Left lung (tissue), 10 donors: ENCODE results near the gene CADM1. TPM values are rescaled to one million over a fixed set of nuclear protein-coding genes. Genes with fewer than 3 reads are reported as not detected.

Experiments used
- ATAC-seq: fragments of 200-7000 bp; cut with Tn5 transposase; one replicate; pipeline ENCODE4 v1.9.1; 2020; ENCODE audit warnings: moderate library complexity
- DNase-seq, 4 donors: peaks; one replicate each; pipeline ENCODE4 v3.0.0-alpha.2; 2013 to 2020
- H3K27ac ChIP-seq, 2 donors: fragments of 200-600 bp; sonication (generic) in 1 of 2; one replicate each; pipeline versions ENCODE4 v1.5.0 to v1.8.0; 2020 to 2021
- H3K27me3 ChIP-seq, 2 donors: fragments of 200-600 bp; sonication (generic) in 1 of 2; one replicate each; pipeline versions ENCODE4 v1.5.0 to v1.8.0; 2020 to 2021
- H3K36me3 ChIP-seq, 2 donors: fragments of 200-600 bp; sonication (generic) in 1 of 2; one replicate each; pipeline versions ENCODE4 v1.5.0 to v1.8.0; 2020 to 2021
- H3K4me1 ChIP-seq, 2 donors: fragments of 200-600 bp; one replicate each; pipeline ENCODE4 v1.8.0; 2021
- H3K4me3 ChIP-seq, 2 donors: fragments of 200-600 bp; sonication (generic) in 1 of 2; one replicate each; pipeline versions ENCODE4 v1.5.0 to v1.8.0; 2020 to 2021; ENCODE audit warnings: mild to moderate bottlenecking in 1 of 2
- H3K9me3 ChIP-seq, 2 donors: fragments of 200-600 bp; sonication (generic) in 1 of 2; one replicate each; pipeline versions ENCODE4 v1.5.0 to v1.8.0; 2020 to 2021
- CTCF ChIP-seq, 2 donors: fragments of 200-600 bp; sonication (generic) in 1 of 2; IDR thresholded peaks; one replicate each; pipeline versions ENCODE4 v1.5.0 to v1.8.0; 2021; ENCODE audit warnings: antibody characterized with exemption in 2 of 2
- intact Hi-C, 2 donors: fragments of 100-400 bp; cut with DNase I; formaldehyde crosslinking; loops; one replicate each; pipeline versions ENCODE4 v1.11.2 to v1.14.2; 2022
- polyA plus RNA-seq, 6 donors: library from polyadenylated mRNA; unstranded; fragments of 120-200 nt; gene quantifications; one replicate each; pipeline ENCODE4 v1.2.1, GENCODE V29; 2013; ENCODE audit not compliant: insufficient read length in 6 of 6
- total RNA-seq, 2 donors: library from RNA; stranded (reverse); fragmentation: NEBNext Ultra II Directional; extraction: Animal tissue kit (Norgen Biotek cat#: 25700); gene quantifications; one replicate each; pipeline ENCODE4 v1.2.1, GENCODE V29; 2021
- donor health status: DM: no; HTN: yes; CAD: no.
- donor health status: DM: no; HTN: no; CAD: no.

Gene CADM1
- total and polyA plus RNA-seq, 8 donors: 105 to 307 (median 156) TPM

DNA sequence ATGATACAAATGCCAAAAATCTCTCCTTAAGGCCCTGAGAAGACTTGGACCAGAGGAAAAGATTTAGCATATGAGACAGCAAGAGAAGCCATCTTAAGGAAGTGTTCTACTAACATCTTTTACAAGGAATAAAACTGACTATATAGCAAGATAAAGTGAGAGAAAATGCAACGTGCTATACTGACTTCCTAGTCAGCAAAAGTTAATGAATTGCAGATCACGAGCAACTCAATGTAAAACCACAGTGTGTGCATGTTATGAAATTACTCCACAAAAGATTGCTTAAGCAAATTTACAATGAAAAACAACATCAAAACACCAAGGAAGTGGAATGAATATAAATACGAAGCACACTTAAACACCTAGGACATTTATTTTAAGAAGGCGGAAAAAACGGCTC, 187.5 kb downstream of the CADM1 start:
- Histone ChIP-seq H3K27me3 (no peaks in the 10 kb centered on the region), H3K27ac (no peak overlapping the region), H3K4me3 (no peak overlapping the region), H3K9me3 (no peaks in the 10 kb centered on the region), H3K4me1 (peaks cover 0 to 3% of the 10 kb centered on the region in 2 donors), H3K36me3 (no peaks in the 10 kb centered on the region)
- no peak for TF ChIP-seq CTCF (IDR thresholded peaks at IDR 0.05)
- no peak for ATAC-seq
- intact Hi-C loops: no loop called here
- DNase-seq: no peak

DNA sequence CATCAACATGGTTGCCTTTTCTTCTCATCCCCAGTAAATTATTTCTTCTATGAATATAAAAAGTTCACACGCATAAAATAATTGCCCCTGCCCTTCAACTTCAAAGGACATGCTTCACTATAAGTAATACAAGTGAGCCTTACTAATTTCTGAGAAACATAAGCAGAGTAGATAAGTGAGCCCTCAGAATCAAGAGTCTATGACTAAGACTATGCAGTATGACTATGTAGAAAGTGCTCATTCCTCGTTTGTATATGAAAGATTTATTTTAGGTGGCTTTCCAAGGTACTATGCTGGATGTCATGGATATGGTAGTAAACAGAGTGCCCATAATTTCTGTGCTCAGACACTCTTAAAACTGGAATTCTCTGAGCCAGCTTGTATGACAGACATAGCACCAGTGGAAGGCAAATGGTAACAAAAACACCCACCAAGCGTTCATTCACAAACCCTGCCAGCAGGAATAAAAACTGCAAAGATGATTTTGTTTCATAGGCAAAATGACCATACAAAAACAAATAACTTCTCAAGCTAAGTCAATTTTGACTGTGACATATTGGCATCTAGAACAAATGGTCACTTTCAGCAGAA, 189.8 kb downstream of the CADM1 start:
- Histone ChIP-seq H3K4me1 (no peaks in the 10 kb centered on the region), H3K9me3 (no peaks in the 10 kb centered on the region), H3K36me3 (no peaks in the 10 kb centered on the region), H3K4me3 (no peak overlapping the region), H3K27ac (no peak overlapping the region), H3K27me3 (no peaks in the 10 kb centered on the region)
- ATAC-seq: peak; percentile 68
- intact Hi-C loops: no loop called here
- DNase-seq: no peak
- TF ChIP-seq CTCF (IDR thresholded peaks at IDR 0.05): no peak

DNA sequence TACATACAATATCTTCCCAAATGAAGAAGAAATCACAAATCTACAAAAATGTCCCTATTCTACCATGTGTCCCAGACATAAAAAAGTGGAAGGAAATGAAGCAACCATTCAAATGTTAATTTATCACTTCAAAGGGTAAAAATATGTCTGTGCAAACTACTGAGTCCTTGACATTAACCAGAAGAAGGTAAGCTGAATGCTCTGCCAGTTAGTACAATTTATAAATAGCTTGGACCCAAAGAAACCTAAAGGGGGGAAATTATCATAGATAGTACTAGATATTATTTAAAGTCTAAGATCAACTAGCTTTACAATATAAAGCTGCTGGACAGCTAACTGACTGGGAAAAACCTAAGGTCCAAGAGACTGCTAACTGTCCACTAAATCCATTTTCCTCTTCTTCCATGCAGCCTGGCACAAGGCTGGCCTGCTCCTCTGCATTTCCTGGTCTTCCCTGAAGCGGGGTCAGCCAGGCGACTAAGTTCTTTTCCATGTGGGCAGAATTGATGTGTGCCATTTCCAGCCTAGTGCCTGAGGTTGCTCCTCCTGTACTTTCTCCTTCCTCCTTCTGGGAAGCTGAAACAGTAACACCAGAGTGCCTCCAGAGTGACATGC, 190.9 kb downstream of the CADM1 start:
- DNase-seq: no peak
- intact Hi-C loops: no loop called here
- Histone ChIP-seq H3K27me3 (no peaks in the 10 kb centered on the region), H3K36me3 (no peaks in the 10 kb centered on the region), H3K27ac (no peak overlapping the region), H3K9me3 (no peaks in the 10 kb centered on the region), H3K4me3 (no peak overlapping the region), H3K4me1 (no peaks in the 10 kb centered on the region)
- peak; percentile 9 for ATAC-seq
- TF ChIP-seq CTCF (IDR thresholded peaks at IDR 0.05): no peak

GRCh38 chr11:115311949-115312348, 192.3 kb downstream of the CADM1 start:
- no peak for ATAC-seq
- Histone ChIP-seq H3K4me1 (no peaks in the 10 kb centered on the region), H3K9me3 (no peaks in the 10 kb centered on the region), H3K4me3 (no peak overlapping the region), H3K27ac (no peak overlapping the region), H3K27me3 (no peaks in the 10 kb centered on the region), H3K36me3 (no peaks in the 10 kb centered on the region)
- intact Hi-C loops: no loop called here
- no peak for TF ChIP-seq CTCF (IDR thresholded peaks at IDR 0.05)
- DNase-seq: no peak

DNA sequence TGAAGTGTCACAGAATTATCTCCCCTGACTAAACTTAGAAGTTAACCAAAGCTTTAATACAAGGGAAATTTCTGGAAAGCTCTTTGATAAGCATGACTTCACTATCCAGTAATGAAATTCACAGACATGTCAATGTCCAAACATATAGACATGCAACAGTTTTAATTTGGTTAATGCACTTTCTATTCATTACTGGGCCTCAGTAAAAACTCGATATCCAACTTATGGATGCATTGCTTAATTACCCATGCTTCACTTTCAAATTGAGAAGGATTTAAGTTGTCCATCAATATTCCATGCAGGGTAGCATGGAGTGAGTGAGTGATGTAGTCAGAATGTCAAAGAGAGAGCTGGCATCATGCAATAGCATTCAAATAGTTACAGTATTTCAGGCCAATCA, 197.5 kb downstream of the CADM1 start:
- DNase-seq (no peak), ATAC-seq (no peak)
- Histone ChIP-seq H3K27me3 (no peaks in the 10 kb centered on the region), H3K36me3 (no peaks in the 10 kb centered on the region), H3K9me3 (no peaks in the 10 kb centered on the region), H3K4me1 (no peaks in the 10 kb centered on the region), H3K4me3 (no peak overlapping the region), H3K27ac (no peak overlapping the region)
- intact Hi-C loops: no loop called here
- no peak for TF ChIP-seq CTCF (IDR thresholded peaks at IDR 0.05)
